ENCODE measurements around the gene CDC14A.

DNA sequence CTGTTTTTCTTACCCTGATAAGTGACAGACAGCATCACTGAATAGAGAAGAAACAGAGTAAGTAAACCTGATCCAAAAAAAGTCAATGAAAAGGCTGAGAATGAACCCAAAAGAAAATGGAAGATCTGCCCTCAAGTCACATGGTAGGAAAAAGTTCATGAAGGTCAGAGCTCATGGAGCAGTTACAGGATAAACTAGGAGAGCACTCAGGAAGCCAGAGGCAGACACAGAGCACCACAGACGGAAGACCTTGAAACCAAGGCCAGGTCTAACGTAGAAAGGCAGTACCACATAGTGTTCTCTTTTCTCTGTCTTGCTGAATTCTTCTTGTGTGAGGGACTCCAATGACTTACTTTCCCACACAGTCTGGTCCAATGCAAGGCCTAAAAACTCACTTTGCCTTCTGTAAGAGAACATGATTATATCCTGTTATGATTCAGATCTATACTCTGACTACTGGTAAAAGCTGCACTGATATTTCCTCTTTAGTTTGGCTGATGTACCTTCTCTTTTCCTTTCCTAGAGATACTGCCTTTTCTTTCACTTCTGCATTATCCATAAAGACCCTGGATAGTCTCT, 45.5 kb upstream of the CDC14A start:
- TF ChIP-seq TEAD1 (CRISPR knock-in tag; IDR thresholded peaks at IDR 0.05) (no peak), NFE2L1 (CRISPR knock-in tag; IDR thresholded peaks at IDR 0.05) (no peak), CBFB (CRISPR knock-in tag; IDR thresholded peaks at IDR 0.05; ENCODE audit: low read depth) (no peak)
- TF ChIP-seq, protein P1, sequence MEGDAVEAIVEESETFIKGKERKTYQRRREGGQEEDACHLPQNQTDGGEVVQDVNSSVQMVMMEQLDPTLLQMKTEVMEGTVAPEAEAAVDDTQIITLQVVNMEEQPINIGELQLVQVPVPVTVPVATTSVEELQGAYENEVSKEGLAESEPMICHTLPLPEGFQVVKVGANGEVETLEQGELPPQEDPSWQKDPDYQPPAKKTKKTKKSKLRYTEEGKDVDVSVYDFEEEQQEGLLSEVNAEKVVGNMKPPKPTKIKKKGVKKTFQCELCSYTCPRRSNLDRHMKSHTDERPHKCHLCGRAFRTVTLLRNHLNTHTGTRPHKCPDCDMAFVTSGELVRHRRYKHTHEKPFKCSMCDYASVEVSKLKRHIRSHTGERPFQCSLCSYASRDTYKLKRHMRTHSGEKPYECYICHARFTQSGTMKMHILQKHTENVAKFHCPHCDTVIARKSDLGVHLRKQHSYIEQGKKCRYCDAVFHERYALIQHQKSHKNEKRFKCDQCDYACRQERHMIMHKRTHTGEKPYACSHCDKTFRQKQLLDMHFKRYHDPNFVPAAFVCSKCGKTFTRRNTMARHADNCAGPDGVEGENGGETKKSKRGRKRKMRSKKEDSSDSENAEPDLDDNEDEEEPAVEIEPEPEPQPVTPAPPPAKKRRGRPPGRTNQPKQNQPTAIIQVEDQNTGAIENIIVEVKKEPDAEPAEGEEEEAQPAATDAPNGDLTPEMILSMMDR (IDR thresholded peaks at IDR 0.05), result no peak
